K562 (cell line): ENCODE results near the gene LCP2.

Experiments used
- E2F4 ChIP-seq: sonication (generic); formaldehyde crosslinking; IDR thresholded peaks from 2 replicates; pipeline ENCODE4 v1.8.0; 2022; ENCODE audit warnings: mild to moderate bottlenecking, low read depth, missing genetic modification reagents
- GTF3C2 ChIP-seq: IDR thresholded peaks from 3 replicates; pipeline ENCODE4 v1.6.1; 2011; ENCODE audit warnings: borderline replicate concordance, mild to moderate bottlenecking, moderate library complexity; ENCODE audit not compliant: insufficient read length; ENCODE audit errors: extremely low read depth
- ZBTB33 ChIP-seq: sonication (generic); formaldehyde crosslinking; IDR thresholded peaks from 2 replicates; pipeline ENCODE4 v1.8.1; 2023; ENCODE audit warnings: mild to moderate bottlenecking, missing genetic modification reagents

GRCh38 chr5:170296935-170297588 lies 515 bp downstream of the LCP2 start:
- no peak for TF ChIP-seq GTF3C2
- TF ChIP-seq E2F4 (CRISPR knock-in tag), result no peak
- TF ChIP-seq ZBTB33 (CRISPR knock-in tag), result no peak
